ENCODE results near the gene RABEP1. TPM values are rescaled to one million over a fixed set of nuclear protein-coding genes. Genes with fewer than 3 reads are reported as not detected.

Gene RABEP1
- total RNA-seq, result 48.1 and 55.5 TPM in 2 replicates

GRCh38 chr17:5281814-5282641 is at the start of gene RABEP1:
Gene RABEP1 (plus strand): TSS chr17:5282284. CDS start chr17:5282487, 203 bp downstream.

GRCh38 chr17:5234645-5235576 is 47.2 kb upstream of the RABEP1 start, which contains the start of gene SCIMP:
Gene SCIMP (minus strand): TSS chr17:5234860. CDS start chr17:5234755, 105 bp downstream.

GRCh38 chr17:5419356-5419958 is 137.4 kb downstream of the RABEP1 start, which contains the start of gene NUP88:
Gene NUP88 (minus strand): TSS chr17:5419662. CDS start chr17:5419650, 12 bp downstream.

GRCh38 chr17:5419959-5420653 is 138.0 kb downstream of the RABEP1 start, which contains the start of gene RPAIN:
Gene RPAIN (plus strand): TSS chr17:5420182. CDS start chr17:5420211, 29 bp downstream.

Other genes starting within 250 kb of the RABEP1 start
- under 0.01 TPM in 1 of 2 replicates, not detected in the other for gene SLC52A1, start 246.9 kb upstream of the RABEP1 start, total RNA-seq
- gene ZFP3, start 203.8 kb upstream of the RABEP1 start, total RNA-seq, result 0.97 and 1.2 TPM in 2 replicates
- 4.9 and 6.4 TPM in 2 replicates for gene ZNF232, start 170.4 kb upstream of the RABEP1 start, total RNA-seq
- gene USP6, start 166.3 kb upstream of the RABEP1 start, total RNA-seq, result not detected in 2 replicates
- gene ZNF594, start 90.4 kb upstream of the RABEP1 start, total RNA-seq, result 1.6 and 5.0 TPM in 2 replicates
- not detected in 2 replicates for gene SCIMP, start 47.4 kb upstream of the RABEP1 start, total RNA-seq
- gene NUP88, start 137.4 kb downstream of the RABEP1 start, total RNA-seq, result 72.9 and 128 TPM in 2 replicates
- gene RPAIN, start 137.9 kb downstream of the RABEP1 start, total RNA-seq, result 80.9 and 83.0 TPM in 2 replicates
- 424 and 458 TPM in 2 replicates for gene C1QBP, start 156.9 kb downstream of the RABEP1 start, total RNA-seq
- 12.5 and 15.3 TPM in 2 replicates for gene DHX33, start 186.7 kb downstream of the RABEP1 start, total RNA-seq
- gene DERL2, start 203.9 kb downstream of the RABEP1 start, total RNA-seq, result 27.6 and 37.1 TPM in 2 replicates
- gene MIS12, start 204.3 kb downstream of the RABEP1 start, total RNA-seq, result 23.4 and 24.0 TPM in 2 replicates